ENCODE data around the gene TCF7L2.

TCF7L2 gene

DNA sequence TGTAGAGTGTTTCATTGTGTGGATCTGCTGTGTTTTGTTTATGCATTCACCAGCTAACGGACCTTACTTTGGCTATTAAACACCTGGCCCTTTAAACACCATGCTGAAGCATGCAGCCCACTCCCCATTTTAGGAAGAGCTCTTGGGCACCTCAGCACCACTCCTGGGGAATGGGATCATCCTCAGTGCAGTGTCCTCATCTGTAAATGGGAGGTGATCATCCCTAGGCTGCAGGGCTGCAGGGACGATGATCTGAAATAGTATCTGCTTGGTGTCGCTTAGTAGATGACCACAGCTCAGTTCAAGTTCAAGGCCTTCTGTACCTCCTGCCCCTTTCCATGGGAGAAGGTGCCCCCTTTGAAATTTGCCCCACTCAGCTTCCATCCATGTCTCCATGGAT lies 229.9 kb downstream of the TCF7L2 start:
- DNase-seq (ENCODE audit: low read depth): no peak

- no peak for DNase-seq (ENCODE audit: low read depth)
Observed at GRCh38 chr10:113180401-113181154, 230.5 kb downstream of the TCF7L2 start.

DNA sequence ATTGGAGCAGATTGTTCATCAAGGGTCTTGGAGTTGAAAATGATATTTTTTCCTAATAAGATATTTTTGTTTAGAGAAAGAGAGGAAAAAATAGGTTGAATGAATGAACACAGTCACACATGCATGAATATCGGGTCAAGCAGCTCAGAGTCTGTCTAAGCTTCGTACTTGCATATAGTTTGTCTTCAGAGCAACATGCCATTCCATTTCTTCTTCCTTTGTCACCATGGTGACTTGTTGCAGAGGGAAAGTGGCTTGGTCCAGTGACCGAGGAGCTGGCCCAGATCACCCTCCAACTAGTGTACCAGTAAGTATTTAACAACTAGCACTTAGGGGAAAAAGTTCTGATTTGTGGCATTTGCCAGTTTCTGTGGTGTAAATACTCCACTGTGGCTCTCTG lies 232.1 kb downstream of the TCF7L2 start:
- no peak for DNase-seq (ENCODE audit: low read depth)

DNA sequence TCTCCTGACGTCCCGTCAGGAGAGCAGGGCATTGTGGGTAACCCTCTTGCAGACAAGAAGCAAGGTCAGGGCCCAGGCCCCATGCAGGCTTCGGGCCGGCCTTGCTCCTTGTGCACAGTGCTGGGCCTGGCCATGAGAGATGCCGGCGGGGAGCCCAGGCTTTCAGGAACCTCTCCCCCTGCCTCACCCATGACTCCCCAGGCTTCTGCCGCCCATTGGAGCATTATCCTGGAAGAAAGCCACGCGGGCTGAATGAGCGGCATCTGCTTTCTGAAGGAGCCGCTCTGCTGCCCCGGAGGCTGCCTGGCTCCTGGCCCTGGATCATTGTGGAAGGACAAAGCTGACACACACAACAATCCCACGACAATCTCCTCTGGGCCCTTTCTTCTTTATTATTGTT lies 233.5 kb downstream of the TCF7L2 start:
- no peak for DNase-seq (ENCODE audit: low read depth)

GRCh38 chr10:113187063-113187777 lies 237.2 kb downstream of the TCF7L2 start:
- DNase-seq (ENCODE audit: low read depth): no peak

DNA sequence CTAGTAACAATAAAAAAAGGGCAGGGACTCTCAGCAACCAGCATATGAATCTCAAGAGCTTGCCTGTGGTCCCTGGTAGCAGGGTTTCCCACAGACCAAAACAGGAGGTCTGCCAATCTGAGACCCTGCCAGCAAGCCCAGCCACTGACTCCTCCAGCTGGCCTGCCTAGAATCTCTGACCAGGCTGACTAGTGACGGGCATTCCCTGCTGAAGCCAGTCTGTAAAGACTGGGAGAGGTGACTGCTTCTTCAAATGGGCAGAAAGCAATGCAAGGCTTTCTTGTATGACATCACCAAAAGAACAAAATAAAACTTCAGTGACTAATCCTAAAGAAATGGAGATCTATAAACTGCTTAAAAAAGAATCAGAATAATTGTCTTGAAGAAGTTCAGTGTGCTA lies 249.4 kb downstream of the TCF7L2 start:
- DNase-seq (ENCODE audit: low read depth): no peak

DNA sequence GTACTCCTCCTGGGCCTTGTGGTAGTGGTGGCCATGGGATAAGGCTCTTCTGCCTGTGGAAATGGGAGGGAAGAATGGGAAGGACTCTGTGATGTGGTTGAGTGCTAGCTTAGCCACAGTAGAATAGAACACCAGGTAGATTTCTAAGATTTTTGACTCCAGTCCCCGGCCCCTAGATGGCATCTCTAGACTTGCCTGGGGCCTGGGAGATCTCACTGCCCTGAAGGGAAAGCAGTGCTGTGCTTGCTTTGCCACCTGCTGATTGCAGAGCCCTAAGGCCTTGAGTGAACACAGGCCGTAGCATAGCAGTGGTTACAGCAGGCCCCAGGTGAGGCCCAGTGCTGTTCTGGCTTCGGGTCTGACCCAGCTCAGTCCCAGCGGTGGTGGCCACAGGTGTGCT lies 252.0 kb downstream of the TCF7L2 start:
- no peak for DNase-seq (ENCODE audit: low read depth)

DNA sequence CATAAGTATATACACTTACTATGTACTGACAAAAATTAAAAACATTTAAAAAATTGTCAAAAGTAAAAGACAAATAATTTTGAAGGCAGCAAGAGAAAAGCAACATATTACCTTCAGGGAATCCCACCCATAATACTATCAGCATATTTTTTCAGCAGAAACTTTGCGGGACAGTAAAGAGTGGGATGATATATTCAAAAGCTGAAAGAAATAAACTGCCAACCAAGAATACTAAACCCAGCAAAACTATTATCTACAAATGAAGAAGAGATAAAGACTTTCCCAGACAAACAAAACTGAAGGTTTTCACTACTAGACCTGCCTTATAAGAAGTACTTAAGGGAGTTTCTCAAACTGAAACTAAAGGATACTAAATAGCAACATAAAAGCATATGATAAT lies 257.9 kb downstream of the TCF7L2 start:
- DNase-seq (ENCODE audit: low read depth): no peak

- no peak for DNase-seq (ENCODE audit: low read depth)
Observed at GRCh38 chr10:113213035-113213434, 263.0 kb downstream of the TCF7L2 start.

DNA sequence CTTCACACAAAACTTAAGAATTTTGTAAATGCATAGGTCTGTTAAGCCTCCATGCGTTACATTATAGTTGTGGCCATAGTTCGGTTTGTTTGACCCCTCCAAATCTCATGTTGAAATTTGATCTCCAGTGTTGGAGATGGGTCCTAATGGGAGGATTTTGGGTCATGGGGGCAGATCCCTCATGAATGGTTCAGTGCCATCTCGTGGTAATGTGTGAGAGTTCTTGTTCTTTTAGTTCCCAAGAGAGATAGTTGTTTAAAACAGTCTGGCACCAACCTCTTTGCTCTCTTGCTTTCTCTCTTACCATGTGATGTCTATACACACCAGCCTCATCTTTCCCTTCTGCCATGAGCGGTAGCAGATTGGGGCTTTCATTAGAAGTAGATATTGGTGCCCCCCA lies 264.3 kb downstream of the TCF7L2 start:
- DNase-seq (ENCODE audit: low read depth): no peak

GRCh38 chr10:113216102-113216501 lies 266.1 kb downstream of the TCF7L2 start:
- DNase-seq (ENCODE audit: low read depth): no peak

All from activated T-cell treated with anti-CD3 and anti-CD28 coated beads for 48 hours (primary cell).